Activated CD4-positive, alpha-beta memory T cell treated with anti-CD3 and anti-CD28 coated beads for 36 hours (primary cell): ENCODE measurements around the gene HLA-DRB5. TPM values are rescaled to one million over a fixed set of nuclear protein-coding genes. Genes with fewer than 3 reads are reported as not detected.
"Not testable (repeated sequence)": the region's sequence is repeated elsewhere in the genome, so short reads cannot be mapped to it uniquely, and the experiment has no call there.

Source experiments
- CTCF ChIA-PET: fragments of 350-600 bp; sonication (Branson Sonifier 250); formaldehyde crosslinking; loops from one replicate; lab custom pipeline; 2021; ENCODE audit warnings: antibody characterized with exemption, inconsistent platforms; lab: Charles Lee
- POLR2A ChIA-PET: fragments of 350-600 bp; sonication (Branson Sonifier 250); formaldehyde crosslinking; loops from one replicate; lab custom pipeline; 2021; ENCODE audit warnings: antibody characterized with exemption; lab: Charles Lee
- DNase-seq: peaks from one replicate; pipeline ENCODE4 v3.0.0-alpha.2; 2020
- H3K27ac Mint-ChIP-seq: one replicate; pipeline ENCODE4 v1.8.0; 2021; ENCODE audit warnings: mixed read lengths
- H3K27me3 Mint-ChIP-seq: one replicate; pipeline ENCODE4 v1.8.0; 2021; ENCODE audit warnings: mixed read lengths
- H3K36me3 Mint-ChIP-seq: one replicate; pipeline ENCODE4 v1.8.0; 2021; ENCODE audit warnings: mixed read lengths
- H3K4me1 Mint-ChIP-seq: one replicate; pipeline ENCODE4 v1.8.0; 2021; ENCODE audit warnings: low read depth, mixed read lengths
- H3K4me3 Mint-ChIP-seq: one replicate; pipeline ENCODE4 v1.8.0; 2021; ENCODE audit warnings: mild to moderate bottlenecking, mixed read lengths
- H3K9me3 Mint-ChIP-seq: one replicate; pipeline ENCODE4 v1.8.0; 2021; ENCODE audit warnings: mixed read lengths
- intact Hi-C: fragments of 100-400 bp; cut with micrococcal nuclease; formaldehyde crosslinking; loops from one replicate; pipeline ENCODE4 v1.15.1; 2023
- total RNA-seq, 2 experiments: library from RNA; stranded (reverse); gene quantifications; one replicate each; pipeline ENCODE4 v1.2.3, GENCODE V29; 2021

Gene HLA-DRB5
- total RNA-seq, 2 experiments from 2014 or later, result 0.48 to 0.82 TPM

DNA sequence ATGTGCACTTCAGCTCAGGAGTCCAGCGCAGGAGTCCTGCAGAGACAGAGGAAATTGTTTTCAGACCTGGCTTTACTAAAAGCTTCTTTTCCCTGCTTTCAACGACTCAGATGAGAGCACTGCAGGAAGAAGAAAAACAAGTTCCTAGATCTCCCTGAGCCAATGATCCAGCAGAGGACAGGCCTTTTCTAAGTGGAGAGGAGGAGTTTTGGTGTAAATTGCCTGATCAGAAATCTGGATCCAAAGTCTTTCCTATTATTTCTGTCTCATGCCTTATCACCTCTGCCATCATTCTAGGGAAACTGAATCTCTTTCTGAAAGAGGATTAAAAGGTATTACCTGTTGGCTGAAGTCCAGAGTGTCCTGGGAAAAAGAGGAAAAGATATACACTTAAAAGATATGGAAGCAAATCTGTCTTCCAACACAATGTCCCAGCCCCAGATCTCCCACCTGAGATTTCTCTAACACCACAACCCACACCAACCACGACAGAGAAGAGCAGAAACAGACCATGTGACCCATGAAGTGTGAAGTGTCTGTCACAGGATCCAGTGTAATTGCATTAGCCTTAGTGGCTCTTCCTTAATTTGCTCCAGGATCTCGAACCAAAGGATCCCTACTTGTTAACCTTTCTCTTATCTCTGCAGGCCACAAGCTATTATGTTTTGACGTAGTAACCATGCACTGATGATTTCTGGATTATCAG, 23.1 kb upstream of the HLA-DRB5 start:
- Mint-ChIP-seq H3K27me3 (peaks cover 6% of the 10 kb centered on the region), H3K36me3 (no peaks in the 10 kb centered on the region), H3K9me3 (no peaks in the 10 kb centered on the region), H3K4me3 (no peak overlapping the region), H3K4me1 (peaks cover 2% of the 10 kb centered on the region), H3K27ac (no peak overlapping the region)
- ChIA-PET POLR2A (no interaction called here), CTCF (no interaction called here)
- intact Hi-C loops, result no loop called here
- no peak for DNase-seq

GRCh38 chr6:32551410-32551809, 21.3 kb upstream of the HLA-DRB5 start:
- DNase-seq, result no peak
- Mint-ChIP-seq H3K36me3 (no peaks in the 10 kb centered on the region), H3K4me3 (no peak overlapping the region), H3K4me1 (peaks cover 2% of the 10 kb centered on the region), H3K27ac (no peak overlapping the region), H3K27me3 (no peaks in the 10 kb centered on the region), H3K9me3 (no peaks in the 10 kb centered on the region)
- ChIA-PET POLR2A (no interaction called here), CTCF (no interaction called here)
- intact Hi-C loops, result no loop called here

GRCh38 chr6:32539839-32540238, 9.8 kb upstream of the HLA-DRB5 start:
- H3K4me3 Mint-ChIP-seq, result no peak overlapping the region
- peaks cover 5% of the 10 kb centered on the region for H3K27me3 Mint-ChIP-seq
- H3K9me3 Mint-ChIP-seq, result no peaks in the 10 kb centered on the region
- H3K27ac Mint-ChIP-seq, result no peak overlapping the region
- no peaks in the 10 kb centered on the region for H3K4me1 Mint-ChIP-seq
- H3K36me3 Mint-ChIP-seq, result no peaks in the 10 kb centered on the region
- ChIA-PET POLR2A (no interaction called here), CTCF (no interaction called here)
- intact Hi-C loops, result no loop called here
- no peak for DNase-seq

DNA sequence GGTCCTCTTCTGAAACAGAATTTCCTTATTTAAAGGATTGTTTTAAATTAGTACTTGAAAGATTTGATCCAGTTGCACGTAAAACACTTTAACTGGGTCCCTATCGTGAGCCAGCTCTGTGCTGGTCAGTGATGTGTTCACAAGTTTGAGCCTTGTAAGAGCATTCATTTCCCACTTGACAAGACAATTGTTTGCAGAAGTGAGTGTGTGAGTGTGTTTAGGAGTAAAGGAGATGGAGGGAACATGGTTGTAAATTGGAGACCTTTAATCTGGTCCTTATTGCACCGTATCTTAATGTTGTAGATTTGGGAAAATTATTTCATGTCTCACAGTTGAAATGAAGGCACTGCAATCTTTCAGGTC, 325 bp upstream of the HLA-DRB5 start:
- H3K4me3 Mint-ChIP-seq, H3K9me3 Mint-ChIP-seq, H3K27ac Mint-ChIP-seq, CTCF ChIA-PET, DNase-seq, POLR2A ChIA-PET, H3K36me3 Mint-ChIP-seq, H3K27me3 Mint-ChIP-seq, H3K4me1 Mint-ChIP-seq, intact Hi-C loops: not testable (repeated sequence)

GRCh38 chr6:32522302-32523047, 7.6 kb downstream of the HLA-DRB5 start:
- Mint-ChIP-seq H3K36me3 (no peaks in the 10 kb centered on the region), H3K4me1 (no peaks in the 10 kb centered on the region), H3K9me3 (no peaks in the 10 kb centered on the region), H3K27ac (no peak overlapping the region), H3K27me3 (no peaks in the 10 kb centered on the region), H3K4me3 (no peak overlapping the region)
- intact Hi-C loops, result no loop called here
- POLR2A ChIA-PET, result no interaction called here
- no peak for DNase-seq
- CTCF ChIA-PET, result no interaction called here

DNA sequence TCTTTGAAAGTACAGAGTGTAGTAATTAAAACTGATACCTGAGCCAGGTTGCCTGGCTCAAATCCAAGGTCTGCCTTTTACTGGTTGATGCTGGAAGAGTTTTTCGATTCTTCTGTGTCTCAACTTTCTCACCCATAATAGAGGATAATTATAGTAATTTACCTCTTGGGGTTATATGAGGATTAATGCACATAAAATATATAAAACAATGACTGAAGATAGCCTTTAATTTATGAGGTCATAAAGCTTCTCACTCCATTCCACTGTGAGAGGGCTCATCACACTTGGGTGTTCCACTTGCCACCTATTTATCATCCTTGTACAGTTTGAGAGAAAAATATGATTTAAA, 10.2 kb downstream of the HLA-DRB5 start:
- intact Hi-C loops, result no loop called here
- Mint-ChIP-seq H3K27ac (no peak overlapping the region), H3K4me3 (no peak overlapping the region), H3K9me3 (no peaks in the 10 kb centered on the region), H3K36me3 (no peaks in the 10 kb centered on the region), H3K4me1 (no peaks in the 10 kb centered on the region), H3K27me3 (no peaks in the 10 kb centered on the region)
- CTCF ChIA-PET, result no interaction called here
- POLR2A ChIA-PET, result no interaction called here
- no peak for DNase-seq

DNA sequence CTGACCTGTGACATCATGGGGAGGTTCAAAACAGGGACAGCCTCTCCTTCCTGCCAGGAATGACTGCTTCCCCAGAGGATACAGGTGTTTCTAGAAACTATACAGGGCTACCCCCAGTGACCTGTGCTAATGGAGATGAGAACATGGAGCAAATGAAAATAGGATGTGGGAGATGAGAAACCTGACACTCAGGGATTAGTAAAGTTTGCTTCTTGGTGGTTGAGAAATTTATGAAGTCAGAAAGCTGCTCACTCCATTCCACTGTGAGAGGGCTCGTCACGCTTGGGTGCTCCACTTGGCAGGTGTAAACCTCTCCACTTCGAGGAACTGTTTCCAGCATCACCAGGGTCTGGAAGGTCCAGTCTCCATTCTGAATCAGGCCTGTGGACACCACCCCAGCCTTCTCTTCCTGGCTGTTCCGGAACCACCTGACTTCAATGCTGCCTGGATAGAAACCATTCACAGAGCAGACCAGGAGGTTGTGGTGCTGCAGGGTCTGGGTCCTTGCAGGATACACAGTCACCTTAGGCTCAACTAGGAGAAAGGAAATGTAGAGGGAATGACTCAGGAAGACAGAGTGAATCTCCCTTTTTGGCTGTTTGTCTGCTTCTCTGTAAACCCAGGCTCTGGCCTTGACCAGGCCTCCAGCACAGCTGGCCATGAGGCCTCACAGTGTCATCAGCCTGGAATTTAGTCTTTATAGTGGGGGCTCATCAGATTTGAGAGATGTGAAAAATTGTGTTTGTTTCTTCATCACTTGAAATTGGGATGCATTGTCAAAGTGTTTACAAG, 10.8 kb downstream of the HLA-DRB5 start:
- DNase-seq, result no peak
- ChIA-PET POLR2A (no interaction called here), CTCF (no interaction called here)
- H3K9me3 Mint-ChIP-seq, result no peaks in the 10 kb centered on the region
- no peak overlapping the region for H3K27ac Mint-ChIP-seq
- intact Hi-C loops, result no loop called here
- H3K36me3 Mint-ChIP-seq, result no peaks in the 10 kb centered on the region
- no peak overlapping the region for H3K4me3 Mint-ChIP-seq
- H3K4me1 Mint-ChIP-seq, result no peaks in the 10 kb centered on the region
- H3K27me3 Mint-ChIP-seq, result no peaks in the 10 kb centered on the region

- H3K4me1 Mint-ChIP-seq, result no peaks in the 10 kb centered on the region
- no peak overlapping the region for H3K4me3 Mint-ChIP-seq
- H3K27ac Mint-ChIP-seq, result no peak overlapping the region
- POLR2A ChIA-PET, result no interaction called here
- DNase-seq, result no peak
- no peaks in the 10 kb centered on the region for H3K27me3 Mint-ChIP-seq
- intact Hi-C loops, result no loop called here
- CTCF ChIA-PET, result no interaction called here
- no peaks in the 10 kb centered on the region for H3K9me3 Mint-ChIP-seq
- no peaks in the 10 kb centered on the region for H3K36me3 Mint-ChIP-seq
Measured at GRCh38 chr6:32517654-32518445, 12.2 kb downstream of the HLA-DRB5 start.

DNA sequence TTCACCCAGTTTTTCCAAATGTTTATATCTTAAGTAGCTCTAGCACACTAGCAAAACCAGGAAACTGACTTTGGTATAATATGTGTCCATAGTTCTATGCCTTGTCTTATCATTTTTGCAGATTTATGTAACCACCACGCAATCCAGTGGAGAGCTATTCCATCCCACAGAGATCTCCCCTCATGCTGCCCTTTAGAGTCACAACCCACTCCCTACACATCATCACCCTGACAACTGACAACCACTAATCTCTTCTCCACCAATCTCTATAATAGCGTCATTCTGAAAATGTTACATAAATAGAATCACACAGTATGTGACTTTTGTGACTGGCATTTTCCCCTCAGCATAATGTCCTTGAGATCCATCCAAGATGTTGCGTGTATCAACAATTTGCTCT, 29.1 kb downstream of the HLA-DRB5 start:
- H3K4me3 Mint-ChIP-seq, result no peak overlapping the region
- DNase-seq, result no peak
- no peaks in the 10 kb centered on the region for H3K9me3 Mint-ChIP-seq
- H3K27ac Mint-ChIP-seq, result no peak overlapping the region
- CTCF ChIA-PET, result no interaction called here
- no peaks in the 10 kb centered on the region for H3K36me3 Mint-ChIP-seq
- intact Hi-C loops, result no loop called here
- H3K27me3 Mint-ChIP-seq, result peaks cover 3% of the 10 kb centered on the region
- H3K4me1 Mint-ChIP-seq, result no peaks in the 10 kb centered on the region
- POLR2A ChIA-PET, result no interaction called here

GRCh38 chr6:32492351-32492750, 37.7 kb downstream of the HLA-DRB5 start:
- no peak for DNase-seq
- Mint-ChIP-seq H3K9me3 (no peaks in the 10 kb centered on the region), H3K27me3 (peaks cover 2% of the 10 kb centered on the region), H3K4me3 (no peak overlapping the region), H3K27ac (no peak overlapping the region), H3K36me3 (no peaks in the 10 kb centered on the region), H3K4me1 (no peaks in the 10 kb centered on the region)
- ChIA-PET CTCF (no interaction called here), POLR2A (interaction anchor here (0.6 kb wide), 1 partner anchor 160 kb away, joined by 3 read pairs; no protein-coding TSS in a partner anchor)
- intact Hi-C loops, result no loop called here

DNA sequence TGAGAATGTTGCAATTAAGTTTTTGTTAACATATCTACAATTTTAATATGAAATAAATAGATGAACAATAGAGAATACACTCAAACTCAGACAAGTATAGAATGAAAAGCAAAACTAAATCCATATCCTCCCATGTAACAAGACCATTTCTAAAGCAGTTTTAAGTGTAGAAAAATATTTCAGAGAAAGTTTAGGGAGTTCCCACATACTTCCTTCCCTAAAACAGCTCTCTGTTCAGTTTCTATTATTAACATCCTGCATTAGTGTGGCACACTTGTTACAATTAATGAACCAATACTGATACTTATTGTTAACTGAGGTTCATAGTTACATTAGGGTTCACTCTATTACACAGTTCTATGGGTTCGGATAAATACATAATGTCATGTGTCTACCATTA, 38.4 kb downstream of the HLA-DRB5 start:
- intact Hi-C loops, result no loop called here
- ChIA-PET POLR2A (no interaction called here), CTCF (no interaction called here)
- no peaks in the 10 kb centered on the region for H3K36me3 Mint-ChIP-seq
- H3K27ac Mint-ChIP-seq, result no peak overlapping the region
- H3K9me3 Mint-ChIP-seq, result no peaks in the 10 kb centered on the region
- no peaks in the 10 kb centered on the region for H3K4me1 Mint-ChIP-seq
- no peak overlapping the region for H3K4me3 Mint-ChIP-seq
- DNase-seq, result no peak
- H3K27me3 Mint-ChIP-seq, result peaks cover 2% of the 10 kb centered on the region

DNA sequence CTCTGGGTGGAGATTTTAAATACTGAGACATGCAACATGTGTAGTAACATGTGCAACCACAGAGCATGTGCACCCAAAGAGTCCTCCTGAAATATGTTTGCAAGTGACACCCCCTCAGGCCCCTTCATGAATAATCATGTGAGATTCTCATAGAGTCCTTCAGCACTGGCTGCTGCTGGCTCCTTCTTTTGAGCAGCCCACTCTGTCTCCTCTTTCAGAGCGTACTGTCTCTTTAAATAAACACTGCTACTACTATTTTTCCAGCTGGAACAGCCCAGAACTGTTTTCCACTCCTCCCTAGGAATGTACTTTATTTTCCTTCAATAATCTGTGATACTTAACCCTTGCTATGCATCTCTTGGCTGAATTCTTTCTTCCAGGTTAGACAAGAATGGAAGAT, 42.0 kb downstream of the HLA-DRB5 start:
- no peak overlapping the region for H3K27ac Mint-ChIP-seq
- CTCF ChIA-PET, result no interaction called here
- intact Hi-C loops, result no loop called here
- POLR2A ChIA-PET, result no interaction called here
- no peaks in the 10 kb centered on the region for H3K9me3 Mint-ChIP-seq
- H3K4me1 Mint-ChIP-seq, result no peaks in the 10 kb centered on the region
- H3K27me3 Mint-ChIP-seq, result peaks cover 2% of the 10 kb centered on the region
- DNase-seq, result no peak
- H3K36me3 Mint-ChIP-seq, result no peaks in the 10 kb centered on the region
- no peak overlapping the region for H3K4me3 Mint-ChIP-seq
